ENCODE data around the gene DNASE2B.

DNASE2B gene

GRCh38 chr1:84374991-84375696 lies 23.1 kb upstream of the DNASE2B start:
- DNase-seq (ENCODE audit: low read depth in 3 of 3) = no peak

DNA sequence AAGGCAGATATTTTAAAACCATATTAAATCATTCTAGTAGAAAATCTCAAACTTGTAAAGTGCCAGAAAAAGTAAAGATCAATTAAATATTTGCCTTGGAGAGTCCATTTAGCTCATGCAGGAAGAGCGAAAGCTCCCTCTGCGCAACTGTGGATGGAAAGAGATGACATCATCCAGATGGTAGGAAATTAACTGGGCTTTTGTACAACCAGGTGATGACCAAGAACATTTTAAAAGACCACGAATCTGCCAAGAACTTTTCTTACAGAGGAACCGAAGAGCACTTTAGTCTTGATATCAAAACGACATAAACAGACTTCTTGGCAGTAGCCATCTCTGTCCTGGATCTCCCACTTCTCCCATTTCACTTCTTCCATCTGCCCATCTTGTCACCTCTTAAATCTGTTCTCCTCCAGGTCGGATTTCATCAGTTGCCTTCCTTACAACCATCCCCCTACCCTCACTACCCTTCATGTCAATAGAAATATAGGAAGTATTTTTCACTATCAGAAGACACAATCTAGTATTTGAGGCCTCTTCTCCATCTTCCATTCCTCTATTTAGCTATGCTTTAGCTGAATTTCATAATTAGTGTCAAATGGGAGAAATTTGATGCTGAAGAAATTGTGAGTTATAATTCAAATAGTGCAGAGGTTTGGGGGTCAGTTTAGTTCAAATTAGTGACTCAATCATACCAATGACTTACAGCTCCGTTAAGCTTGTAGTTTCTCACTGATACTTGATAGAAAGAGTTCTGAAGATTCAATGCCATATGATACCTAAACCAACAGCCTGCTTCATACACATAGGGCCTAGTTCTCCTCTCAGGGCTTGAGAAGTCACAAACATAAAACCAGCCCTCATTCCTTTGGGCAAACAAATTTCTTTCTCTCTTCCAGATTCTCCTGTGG lies 22.0 kb upstream of the DNASE2B start:
- no peak for DNase-seq (ENCODE audit: low read depth in 3 of 3)

DNA sequence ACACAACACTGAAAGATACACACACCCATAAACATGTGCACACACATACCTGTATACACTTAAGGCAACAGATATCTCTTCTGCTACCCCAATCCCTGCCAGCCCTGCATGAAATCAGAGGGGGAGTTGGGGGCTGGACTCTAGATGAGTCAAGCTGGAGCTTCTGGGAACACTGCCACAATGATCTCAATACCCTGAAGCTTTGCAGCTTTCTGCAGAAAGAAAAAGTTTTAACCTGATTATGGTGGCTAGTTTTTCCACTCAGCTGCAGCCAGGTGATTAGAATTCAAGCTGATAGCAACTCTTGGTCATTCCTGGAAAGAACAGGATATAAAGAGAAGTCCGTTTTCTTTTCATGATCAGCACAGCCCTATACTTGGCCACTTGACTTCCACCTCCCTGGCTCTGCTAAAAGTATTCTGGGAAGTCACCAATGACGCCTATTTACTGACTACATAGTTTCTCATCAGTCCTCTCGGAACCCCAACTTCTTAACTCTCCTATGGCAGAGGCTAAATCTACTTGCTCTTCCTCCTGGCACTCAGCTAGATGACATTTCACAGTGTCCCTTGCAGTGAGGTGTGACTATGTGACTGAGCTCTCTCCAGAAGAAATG lies 20.7 kb upstream of the DNASE2B start:
- no peak for DNase-seq (ENCODE audit: low read depth in 3 of 3)

GRCh38 chr1:84379138-84379916 lies 19.0 kb upstream of the DNASE2B start:
- DNase-seq (ENCODE audit: low read depth in 3 of 3) = no peak

DNA sequence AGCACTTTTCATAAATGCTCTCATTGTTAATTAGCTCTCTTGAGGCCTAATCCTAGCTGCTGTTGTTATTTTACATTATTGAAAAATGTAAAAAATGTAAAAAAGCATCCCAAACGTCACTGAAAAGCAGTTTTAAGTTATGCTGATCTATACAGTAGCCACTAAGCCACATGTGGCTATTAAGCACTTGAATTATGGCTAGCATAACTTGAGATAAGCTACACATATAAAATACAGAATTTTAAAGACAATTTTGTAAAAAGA lies 18.4 kb upstream of the DNASE2B start:
- DNase-seq (ENCODE audit: low read depth in 3 of 3) = no peak

DNA sequence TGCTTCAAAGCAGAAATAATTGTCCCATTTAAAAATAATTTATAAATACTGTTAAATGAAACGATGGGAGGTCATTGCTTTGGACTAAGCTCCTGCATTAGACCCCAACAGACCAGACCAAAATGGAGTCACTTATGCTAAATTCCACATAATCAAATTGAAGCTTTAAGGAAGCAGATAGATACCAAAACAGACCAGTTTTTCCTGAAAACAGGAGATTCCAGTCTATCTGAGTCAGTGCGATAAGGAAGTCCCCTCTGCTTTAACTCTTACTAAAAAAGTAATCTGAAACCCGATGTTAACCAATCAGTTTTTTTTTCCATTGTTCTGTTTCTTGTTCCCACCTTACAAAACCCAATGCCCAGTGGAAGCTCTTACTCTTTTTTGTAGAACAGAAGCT lies 16.2 kb upstream of the DNASE2B start:
- DNase-seq (ENCODE audit: low read depth in 3 of 3) = no peak

GRCh38 chr1:84385347-84385746 lies 12.9 kb upstream of the DNASE2B start:
- DNase-seq (ENCODE audit: low read depth in 3 of 3) = no peak

GRCh38 chr1:84386716-84387479 lies 11.4 kb upstream of the DNASE2B start:
- no peak for DNase-seq (ENCODE audit: low read depth in 3 of 3)

DNA sequence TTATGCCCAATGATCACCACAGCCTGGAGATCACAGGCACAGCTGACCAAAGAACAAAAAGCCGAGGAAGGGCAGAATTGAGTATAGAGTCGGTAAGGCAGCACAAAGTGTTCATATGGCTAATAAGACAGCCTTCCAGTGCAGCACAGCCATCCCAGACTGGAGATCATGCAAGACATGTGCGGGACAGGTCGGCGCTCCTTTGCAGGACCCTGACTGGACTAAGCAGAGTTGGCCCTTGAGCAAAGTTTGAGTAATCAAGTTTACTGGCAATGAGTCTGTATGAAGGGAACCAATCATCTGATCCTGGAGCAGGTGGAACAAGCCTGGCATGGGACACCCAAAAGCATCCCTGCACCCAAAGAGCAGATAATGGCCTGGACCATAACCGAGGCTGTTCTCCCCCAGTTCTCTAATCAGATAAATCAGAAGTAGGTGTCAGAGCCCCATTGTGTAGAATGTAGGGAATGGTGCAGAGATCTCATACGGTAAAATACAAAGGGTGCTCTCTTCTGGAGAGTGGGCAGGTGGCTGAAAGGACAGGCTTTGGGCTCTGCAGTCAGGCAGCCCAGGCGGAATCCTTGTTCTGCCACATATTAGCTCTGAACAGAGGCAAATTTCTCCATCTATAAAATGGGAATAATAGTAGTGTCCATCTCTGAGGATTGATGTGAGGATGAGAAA lies 10.7 kb upstream of the DNASE2B start:
- no peak for DNase-seq (ENCODE audit: low read depth in 3 of 3)

DNA sequence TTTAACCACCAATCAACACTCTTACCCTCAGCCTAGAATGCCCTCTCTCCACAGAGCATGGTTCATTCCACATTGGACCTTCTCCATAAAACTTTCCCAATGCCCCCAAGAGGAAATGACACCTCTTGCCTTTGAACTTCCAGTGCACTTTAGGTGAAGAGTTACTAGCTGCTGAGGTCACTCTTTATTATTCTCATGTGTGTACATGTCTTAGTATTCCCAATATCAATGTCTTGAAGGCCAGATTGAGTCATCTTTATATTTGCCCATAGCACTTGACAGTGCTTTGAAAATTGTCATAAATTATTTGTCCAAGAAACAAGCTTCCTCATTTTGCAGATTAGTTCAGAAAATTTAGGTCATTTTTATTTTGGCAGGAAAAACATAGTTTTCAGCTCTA lies 8.1 kb upstream of the DNASE2B start:
- DNase-seq (ENCODE audit: low read depth in 3 of 3) = no peak

GRCh38 chr1:84401156-84401555 lies 2.9 kb downstream of the DNASE2B start:
- no peak for DNase-seq (ENCODE audit: low read depth in 3 of 3)

DNA sequence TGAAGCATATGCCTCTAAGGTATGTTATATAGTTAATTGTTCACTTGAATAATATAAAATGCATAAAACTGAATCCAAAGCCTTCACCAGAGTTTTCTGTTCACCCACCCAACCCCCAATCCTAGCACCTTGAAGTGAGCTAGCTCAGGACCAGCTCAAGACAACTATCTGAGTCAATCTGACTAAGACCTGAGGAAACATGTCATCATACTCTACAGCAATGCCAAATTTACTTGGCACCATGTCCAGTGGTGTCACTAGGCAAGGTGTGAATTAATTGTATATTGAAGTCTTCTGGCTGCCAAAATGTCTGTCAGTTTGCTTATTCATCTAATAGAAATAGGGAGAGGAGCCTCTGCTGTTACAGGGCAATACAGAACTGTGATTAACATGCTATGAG lies 3.8 kb downstream of the DNASE2B start:
- DNase-seq (ENCODE audit: low read depth in 3 of 3) = no peak

DNA sequence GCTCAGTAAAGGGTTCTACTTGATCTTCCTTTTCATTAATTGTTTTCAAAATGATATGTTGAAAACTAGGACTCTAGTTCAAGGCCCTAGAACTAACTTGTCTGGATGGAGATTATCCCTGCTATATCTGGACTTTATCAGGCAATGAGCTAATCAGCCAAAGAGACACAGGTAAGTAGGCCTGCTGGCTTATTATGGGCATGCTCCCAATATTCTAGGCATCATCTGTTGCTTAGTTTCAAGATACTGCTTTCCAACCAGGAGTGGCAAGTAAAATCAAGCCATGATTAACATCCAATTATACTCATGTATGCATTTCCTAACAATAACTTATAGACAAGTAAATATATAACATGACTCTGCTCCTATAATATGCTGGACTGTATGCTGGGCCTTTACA lies 4.2 kb downstream of the DNASE2B start:
- DNase-seq (ENCODE audit: low read depth in 3 of 3) = no peak

DNA sequence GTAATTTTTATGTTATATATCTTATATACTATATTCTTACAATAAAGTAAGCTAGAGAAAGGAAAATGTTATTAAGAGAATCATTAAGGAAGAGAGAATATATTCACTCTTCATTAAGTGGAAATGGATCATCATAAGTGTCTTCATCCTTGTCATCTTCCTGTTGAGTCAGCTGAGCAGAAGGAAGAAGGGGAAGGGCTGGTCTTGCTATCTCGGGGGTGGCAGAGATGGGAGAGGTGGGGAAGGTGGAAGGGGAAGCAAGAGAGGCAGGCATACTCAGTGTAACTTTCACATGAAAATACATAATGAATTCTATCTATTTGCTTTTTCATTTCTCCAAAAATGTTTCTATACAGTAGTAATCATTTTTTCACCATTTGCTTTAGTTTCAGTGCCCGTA lies 5.1 kb downstream of the DNASE2B start:
- no peak for DNase-seq (ENCODE audit: low read depth in 3 of 3)

- no peak for DNase-seq (ENCODE audit: low read depth in 3 of 3)
Observed at GRCh38 chr1:84406346-84406861, 8.1 kb downstream of the DNASE2B start.

DNA sequence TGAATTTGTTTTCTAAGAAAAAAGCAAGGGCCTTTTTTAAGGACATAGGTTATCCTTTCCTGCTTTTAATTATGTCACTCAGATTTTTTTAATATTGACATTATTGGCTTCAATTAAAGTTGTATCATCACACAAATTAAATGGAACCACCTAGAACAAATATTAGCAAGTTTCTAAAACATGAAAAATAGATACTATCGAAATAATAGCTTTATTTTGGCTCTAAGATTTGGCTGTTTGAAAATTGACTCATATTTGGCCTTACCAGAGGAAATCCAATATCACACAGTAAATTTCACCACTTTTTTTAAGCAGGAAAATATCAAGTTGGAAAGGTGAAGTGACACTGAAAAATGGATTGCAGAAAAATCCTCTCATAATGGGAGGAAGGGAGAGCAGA lies 9.2 kb downstream of the DNASE2B start:
- DNase-seq (ENCODE audit: low read depth in 3 of 3) = no peak

- DNase-seq (ENCODE audit: low read depth in 3 of 3) = no peak
Observed at GRCh38 chr1:84407958-84408422, 9.7 kb downstream of the DNASE2B start.

GRCh38 chr1:84409888-84410287 lies 11.6 kb downstream of the DNASE2B start:
- DNase-seq (ENCODE audit: low read depth in 3 of 3) = no peak

- no peak for DNase-seq (ENCODE audit: low read depth in 3 of 3)
Observed at GRCh38 chr1:84410328-84411095, 12.2 kb downstream of the DNASE2B start.
